Measurements from ENCODE around the gene ENAH. TPM values are rescaled to one million over a fixed set of nuclear protein-coding genes. Genes with fewer than 3 reads are reported as not detected.
"Not testable (repeated sequence)": the region's sequence is repeated elsewhere in the genome, so short reads cannot be mapped to it uniquely, and the experiment has no call there.

ENAH gene
- total RNA-seq, 1 donor from 2014 or later, result 73.5 TPM

DNA sequence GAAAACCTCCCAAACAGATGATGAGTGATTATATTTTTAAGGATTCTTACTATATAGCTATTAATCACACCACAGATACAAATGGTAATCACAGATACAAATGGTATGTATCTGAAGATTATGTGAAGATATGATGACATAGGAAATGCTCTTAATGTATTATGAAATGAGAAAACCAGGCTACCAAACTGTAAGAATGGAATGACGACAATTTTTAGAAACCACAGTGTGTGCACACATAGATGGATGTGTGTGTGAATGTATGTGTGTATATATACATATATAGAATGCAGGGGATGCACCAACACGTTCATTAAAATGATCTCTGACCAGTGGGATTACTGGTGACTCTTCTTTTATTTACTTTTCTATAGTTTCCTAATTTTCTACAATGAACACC is 21.5 kb upstream of the ENAH start:
- DNase-seq, result no peak

DNA sequence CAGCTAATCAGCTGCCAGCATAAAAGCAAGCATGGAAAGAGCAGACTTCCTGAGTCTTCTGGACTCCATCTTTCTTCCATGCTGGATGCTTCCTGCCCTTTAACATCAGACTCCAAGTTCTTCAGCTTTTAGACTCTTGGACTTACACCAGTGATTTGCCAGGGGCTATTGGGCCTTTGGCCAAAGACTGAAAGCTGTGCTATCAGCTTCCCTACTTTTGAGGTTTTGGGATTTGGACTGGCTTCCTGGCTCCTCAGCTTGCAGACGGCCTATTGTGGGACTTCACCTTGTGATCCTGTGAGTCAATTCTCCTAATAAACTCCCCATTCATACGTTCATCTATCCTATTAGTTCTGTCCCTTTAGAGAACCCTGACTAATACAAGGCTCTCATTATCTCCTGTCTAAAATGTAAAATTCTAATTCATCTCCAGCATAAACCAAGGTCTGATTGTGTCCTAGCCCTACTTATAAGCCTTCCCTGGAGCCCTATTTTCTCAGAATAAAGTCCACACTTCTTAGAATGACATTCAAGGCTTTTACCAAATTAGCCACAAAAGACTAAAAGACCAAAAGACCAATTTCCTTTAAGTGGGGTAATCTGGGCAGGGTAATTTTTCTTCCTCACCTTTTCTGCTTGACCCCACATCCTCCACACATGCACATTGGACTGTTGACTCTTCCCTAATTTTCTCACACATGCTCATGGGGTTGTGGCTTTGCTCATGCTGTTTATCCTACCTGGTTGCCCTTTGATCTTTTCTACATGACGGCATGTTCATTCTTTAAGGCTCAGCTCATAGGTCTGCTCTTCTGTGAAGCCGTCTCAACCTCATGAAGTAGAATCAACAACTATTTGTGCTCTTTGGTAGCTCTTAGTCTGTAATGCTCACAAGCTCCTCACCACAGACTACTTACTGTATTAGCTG is 18.1 kb upstream of the ENAH start:
- no peak for DNase-seq

DNA sequence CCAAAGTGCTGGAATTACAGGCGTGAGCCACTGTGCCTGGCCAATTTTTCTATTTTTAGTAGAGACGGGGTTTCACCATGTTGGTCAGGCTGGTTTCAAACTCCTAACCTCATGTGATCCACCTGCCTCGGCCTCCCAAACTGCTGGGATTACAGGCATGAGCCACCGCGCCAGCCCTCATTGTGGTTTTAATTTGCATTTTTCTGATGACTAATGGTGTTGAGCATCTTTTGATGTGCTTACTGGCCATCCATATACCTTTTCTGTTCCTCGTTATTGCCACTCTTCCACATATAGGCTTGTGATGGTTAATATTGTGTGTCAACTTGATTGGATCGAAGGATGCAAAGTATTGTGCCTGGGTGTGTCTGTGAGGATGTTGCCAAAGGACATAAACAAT is 17.4 kb upstream of the ENAH start:
- DNase-seq, result no peak

DNA sequence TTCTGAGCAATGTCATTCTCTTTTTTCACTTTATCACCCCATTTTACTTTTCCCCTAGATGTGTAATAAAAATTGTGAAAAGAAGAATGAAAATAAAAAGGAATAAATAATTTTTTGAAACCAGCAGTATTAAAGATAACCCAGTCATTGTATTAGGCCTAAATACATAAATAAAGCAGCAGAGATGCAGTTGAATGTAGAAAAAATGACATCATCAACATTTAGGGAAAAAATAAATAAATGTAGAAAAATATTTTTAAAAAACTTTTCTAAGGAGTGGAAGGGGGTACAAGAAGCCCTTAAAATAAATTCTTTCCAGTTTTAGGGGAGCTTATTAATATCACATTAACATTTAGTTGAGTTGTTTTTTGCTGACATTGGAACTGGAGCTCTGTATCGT is 15.3 kb upstream of the ENAH start:
- DNase-seq, result no peak

DNA sequence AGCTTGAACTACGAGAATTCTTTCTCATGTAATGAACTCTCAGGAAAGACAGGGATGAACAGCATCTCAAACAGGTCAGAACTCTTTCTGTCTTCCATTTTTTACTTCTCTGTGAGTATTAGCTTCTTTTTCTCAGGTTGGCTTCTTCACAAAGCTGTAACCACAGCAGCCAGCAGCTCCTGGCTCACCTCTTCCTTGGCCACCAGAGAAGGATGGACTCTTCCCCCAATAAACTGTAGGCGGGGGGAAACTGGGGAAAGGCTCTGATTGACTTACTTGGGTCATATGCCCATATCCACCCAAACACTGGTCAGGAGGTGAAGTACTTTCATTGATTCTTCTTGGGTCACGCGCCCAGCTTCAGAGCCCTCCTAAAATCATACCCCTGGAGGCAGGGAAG is 14.4 kb upstream of the ENAH start:
- no peak for DNase-seq

DNA sequence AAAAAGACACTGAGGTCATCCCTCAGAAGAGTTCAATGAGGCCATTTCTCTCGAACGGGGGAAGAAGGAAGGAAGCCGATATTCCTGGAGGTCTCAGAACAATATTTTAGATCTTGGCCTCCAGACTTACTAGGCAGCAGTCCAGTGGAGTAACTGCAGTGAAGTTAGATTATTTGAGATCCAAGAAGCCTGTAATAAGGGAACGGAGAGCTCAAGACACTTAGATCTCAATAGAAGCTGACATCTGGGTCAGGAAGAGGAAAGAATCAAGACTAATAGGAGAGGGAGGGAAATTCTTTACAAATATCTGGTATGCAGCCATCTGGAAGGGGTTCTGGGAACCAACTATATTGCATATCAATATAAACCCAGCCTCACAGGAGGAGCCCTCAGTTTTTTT is 13.6 kb upstream of the ENAH start:
- no peak for DNase-seq

DNA sequence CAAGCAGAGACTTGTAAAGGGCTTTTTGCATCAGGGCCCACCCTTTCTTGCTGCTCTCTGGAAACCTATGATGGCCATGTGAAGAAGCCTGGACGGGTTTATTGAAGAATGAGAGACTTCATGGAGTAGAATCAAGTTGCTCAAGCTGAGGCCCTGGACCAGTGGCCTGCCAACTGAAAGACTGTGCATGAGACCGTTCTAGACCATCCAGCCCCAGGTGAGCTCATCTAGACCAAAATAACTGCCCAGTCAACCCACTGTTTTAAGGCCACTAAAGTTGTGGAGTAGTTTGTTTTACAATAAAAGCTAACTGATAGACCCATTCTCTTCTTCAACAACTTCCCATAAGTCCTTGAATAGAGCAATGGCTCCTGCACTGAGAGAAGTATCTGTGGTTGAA is 11.8 kb upstream of the ENAH start:
- no peak for DNase-seq

DNA sequence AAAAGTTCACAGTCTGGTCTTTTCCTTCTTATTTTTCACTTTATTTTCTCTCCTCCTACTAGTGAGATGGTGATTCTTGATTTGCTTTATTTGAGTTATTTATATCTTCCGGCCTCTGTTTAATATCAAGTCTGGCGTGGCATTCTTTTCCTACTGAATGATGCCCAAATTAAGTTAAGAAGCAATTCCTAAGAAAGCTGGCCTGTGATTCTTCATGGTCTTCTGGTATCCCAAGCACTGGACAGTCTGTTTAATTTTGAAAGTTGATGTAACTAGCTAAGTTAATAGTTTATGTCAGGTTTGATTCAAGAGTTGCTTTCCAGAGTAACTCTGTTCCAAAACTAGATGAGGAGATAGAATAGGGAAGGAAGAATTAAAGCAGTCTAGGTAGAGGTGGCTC is 9.2 kb upstream of the ENAH start:
- no peak for DNase-seq

DNA sequence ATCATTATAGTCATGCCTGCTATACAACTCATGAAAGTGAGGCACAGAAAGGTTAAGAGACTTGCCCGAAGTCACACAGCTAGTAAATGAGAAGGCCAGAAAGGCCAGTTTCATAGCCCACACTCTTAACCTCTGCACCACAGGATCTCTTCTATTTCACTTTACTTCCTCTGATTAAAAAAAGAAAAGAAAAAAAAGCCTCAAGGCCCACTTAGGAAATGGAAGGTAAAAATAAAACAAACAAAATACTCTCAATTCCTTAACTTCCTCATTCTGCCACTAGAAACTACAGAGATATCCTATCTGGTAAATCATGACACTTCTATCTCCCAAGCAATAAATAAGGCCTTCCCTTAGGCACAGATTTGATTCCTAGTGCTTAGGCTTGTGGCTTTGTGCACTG is 7.6 kb upstream of the ENAH start:
- no peak for DNase-seq

DNA sequence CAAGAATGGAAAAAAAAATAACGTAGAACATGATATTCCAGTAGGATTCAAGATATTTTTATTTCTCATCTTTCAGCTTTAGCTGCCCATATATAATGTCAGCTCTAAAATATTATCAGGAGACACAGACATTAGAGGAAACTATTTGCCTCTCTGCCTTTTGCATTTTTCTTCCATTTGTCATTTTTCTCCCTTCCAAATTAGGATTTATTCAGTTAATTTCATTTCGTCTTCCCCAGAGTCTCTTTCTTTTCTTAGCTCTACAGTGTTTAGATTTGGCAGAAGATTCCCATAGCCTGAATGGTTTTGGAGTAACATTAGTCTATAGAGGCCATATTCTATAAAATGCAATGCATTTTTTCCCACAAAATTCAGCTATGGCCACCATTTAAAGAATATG is 5.1 kb upstream of the ENAH start:
- no peak for DNase-seq

DNA sequence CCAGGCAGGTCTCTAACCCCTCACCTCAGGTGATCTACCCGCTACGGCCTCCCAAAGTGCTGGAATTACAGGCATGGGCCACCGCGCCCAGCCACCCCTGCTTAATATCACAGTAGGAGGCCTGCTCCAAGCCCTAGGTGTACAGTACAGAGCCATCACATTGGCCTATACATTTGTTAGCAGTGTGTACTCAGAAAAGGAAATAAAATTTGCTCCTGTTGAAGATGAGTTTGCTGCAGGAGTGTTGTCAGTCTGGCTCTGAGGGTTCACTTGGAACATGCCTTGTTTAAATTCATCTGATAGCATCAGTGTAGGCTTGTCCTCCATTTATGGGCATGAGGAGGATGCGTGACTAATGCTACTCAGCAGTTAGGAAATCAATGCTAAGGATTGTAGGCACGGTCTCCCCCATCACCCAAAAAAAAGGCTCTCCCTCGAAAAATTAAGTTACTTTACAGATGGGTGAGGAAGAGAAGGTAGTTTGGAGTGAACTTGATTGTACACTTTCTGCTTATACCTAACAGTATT is 4.6 kb upstream of the ENAH start:
- no peak for DNase-seq

DNA sequence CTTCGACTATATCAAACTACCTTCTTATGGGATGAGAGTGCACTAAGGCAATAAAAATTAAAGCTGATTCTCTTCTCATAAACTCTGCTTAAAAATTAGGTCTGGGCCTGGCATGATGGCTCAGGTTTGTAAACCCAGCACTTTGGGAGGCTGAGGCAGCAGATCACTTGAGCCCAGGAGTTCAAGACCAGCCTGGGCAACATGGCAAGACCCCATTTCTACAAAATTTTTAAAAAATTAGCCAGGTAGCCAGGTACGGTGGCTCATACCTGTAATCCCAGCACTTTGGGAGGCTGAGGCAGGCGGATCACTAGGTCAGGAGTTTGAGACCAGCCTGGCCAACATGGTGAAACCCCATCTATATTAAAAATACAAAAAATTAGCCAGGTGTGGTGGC is 3.3 kb upstream of the ENAH start:
- DNase-seq, result not testable (repeated sequence)

DNA sequence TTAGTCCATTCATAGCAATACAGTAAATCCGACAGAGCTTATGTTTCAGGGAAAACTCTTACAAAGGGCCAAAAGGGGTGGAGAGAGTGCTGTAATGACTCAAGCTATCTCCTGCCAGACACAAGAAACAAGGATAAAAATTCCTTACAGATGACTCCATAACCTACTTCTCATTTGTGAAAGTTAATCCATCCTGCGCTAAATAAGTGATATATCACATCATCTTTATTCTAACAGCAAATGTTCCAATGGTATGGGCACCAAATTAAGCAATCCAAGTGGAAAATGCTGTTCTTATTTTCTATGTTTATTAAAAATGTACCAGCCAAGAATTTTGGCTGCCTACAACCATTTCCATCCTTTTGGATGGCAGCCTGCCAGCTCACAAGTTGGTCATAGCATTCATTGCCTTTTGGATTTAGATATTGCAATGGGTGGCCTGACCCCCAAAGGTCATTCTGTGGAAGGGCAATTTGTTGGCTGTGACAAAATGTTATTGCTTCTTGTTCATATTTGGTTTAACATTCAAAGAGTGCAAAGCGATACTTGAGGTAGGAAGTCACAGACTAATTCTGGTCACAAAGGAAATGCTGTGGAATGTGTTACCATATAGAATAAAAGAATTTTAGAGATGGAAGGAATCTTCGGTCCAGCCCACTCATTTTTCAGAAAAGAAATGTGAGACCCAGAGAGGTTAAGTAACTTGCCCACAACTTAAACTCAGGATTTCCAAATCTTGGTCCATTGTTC is 2.8 kb upstream of the ENAH start:
- DNase-seq, result no peak

DNA sequence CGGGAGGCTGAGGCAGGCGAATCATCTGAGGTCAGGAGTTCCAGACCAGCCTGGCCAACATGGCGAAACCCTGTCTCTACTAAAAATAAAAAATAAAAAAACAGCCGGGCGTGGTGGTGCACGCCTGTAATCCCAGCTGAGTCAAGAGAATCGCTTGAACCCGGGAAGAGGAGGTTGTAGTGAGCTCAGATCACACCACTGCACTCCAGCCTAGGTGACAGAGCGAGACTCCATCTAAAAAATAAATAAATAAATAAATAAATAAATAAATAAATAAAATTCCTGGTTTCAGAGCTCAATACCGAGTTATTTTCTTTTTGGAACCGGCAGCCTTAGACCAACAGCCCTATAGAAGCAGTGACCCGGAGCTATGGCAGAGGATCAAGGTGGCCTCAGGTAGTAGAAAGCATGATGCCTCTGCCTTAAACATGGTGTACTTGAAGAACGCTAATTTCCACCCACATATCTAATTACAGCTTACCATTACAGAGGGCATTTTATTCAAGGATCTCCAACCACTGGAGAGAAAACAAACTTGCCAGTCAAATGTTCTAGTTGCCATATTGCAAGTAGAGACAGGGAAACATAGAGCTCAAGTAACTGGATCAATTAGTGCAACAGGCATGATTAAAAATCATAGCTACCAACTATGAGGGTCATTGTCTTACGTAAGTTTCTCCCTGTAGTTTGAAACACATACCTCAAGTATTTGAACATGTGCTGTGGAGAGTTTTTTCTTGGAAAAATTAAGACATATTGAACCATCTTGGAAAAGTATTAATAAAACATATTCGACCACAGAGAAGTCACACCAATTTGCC is 2.0 kb upstream of the ENAH start:
- no peak for DNase-seq

DNA sequence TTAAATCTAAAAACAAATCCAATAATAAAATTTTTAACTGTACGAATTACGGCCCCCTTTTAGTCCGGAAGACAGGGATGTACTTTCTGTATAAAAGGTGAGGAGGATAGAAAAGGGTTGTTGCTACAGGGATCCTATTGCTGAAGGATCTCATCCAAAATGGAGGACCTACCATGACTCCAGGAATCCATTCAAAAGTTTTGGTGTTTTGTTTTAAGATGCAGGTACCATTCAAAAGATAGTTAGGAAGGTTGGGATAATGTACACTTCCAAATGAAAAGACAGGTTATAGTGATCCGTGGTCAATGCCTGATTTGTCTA is 1.3 kb upstream of the ENAH start:
- DNase-seq, result no peak

DNA sequence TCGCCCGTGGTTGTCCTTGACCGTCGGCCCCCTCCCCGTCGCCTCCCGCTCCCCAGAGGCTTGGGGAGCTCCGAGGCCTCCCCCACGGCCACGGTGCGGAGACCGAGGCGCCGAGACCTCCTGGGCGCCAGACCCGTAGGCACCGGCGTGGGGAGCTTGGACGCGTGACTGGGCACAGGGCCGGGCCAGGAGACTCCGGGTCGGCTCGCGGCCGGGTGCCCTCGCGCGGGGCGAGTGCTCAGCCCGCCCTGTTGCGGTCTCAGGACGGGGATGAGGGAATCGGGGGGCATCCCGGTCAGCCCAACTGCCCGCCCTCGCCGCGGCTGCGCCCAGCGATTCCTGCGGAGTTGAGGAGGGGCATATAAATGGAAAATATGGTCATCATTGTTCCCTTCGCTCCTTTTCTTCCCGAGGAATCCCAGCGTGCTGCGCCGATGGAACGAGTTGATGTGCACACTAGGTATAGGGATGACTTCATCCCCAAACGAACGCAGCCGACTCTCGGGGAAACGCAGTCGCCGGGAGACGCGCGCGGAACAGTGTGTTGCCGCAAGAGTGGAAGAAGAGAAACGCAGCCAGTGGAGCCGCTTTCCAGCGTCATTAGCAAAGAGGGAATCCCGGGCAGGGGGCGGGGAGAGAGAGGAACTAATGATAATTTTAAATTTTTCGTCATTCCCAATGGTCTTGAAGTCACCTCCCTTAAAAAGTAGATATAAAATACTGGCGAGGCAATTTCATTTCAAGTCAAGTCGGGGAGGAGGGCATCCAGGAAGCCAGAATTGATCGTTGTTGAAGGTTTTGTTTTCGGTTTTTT is 747 bp upstream of the ENAH start:
- peak; percentile 57 for DNase-seq

DNA sequence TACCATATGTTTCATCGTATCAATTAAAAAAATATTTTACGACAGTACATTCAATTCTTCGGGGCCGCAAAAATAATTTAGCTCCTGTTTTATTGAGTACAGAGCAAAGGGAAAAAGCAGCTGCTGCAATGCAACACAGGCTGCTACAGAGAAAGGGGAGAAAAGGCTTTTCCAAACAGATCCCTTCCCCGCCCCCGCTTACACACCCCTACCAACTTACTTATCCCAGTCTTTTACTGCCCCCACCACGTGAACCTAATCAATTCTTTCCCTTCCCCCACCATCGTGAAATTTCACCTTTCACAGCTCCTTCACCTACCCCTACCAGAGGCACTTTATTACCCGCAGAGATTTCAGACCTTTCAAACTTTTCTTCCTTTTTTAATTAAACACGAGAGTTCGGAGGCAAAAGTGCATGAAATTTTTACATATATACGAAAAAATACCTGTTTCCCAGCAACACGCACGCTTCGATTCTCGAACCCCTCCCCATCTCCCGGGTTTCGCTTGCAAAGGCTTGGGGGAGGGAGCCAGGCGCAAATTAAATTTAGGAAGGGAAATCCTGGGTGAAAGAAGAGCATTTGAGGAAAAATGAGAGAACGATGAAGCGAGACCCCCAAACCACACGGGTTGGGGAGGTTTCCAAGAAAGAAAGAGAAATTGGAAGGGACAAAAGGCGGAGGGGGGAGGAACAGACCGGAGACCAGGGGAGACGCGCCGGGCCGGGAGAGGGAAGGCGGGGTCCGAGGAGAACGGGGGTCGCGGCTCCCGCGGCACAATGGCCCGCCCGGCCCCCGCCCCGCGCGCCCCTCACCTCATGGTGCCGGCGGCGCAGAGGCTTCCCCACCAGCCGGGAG is 823 bp downstream of the ENAH start:
- DNase-seq, result no peak

DNA sequence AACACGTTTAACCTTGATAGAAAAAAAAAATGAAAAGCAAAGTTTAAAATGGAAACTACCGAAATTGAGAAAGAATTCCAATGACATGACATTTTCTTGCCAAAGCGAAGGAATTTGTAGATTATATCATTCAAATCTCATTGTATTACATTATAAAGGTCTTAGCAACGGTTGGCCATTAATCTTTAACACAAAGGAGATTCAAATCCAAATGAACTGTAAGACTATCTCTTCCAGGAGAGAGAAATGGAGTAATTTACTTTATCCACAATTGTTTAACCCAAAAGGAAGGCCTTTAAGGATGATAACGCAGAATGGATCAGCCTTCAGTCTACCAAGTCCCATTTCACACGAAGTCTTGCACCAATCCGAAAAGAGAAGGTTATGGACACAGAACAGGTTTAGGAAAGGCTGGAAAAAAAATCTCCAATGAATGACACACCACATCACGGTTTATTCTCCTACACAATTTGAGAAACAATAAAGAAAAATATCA is 1.5 kb downstream of the ENAH start:
- DNase-seq, result no peak

DNA sequence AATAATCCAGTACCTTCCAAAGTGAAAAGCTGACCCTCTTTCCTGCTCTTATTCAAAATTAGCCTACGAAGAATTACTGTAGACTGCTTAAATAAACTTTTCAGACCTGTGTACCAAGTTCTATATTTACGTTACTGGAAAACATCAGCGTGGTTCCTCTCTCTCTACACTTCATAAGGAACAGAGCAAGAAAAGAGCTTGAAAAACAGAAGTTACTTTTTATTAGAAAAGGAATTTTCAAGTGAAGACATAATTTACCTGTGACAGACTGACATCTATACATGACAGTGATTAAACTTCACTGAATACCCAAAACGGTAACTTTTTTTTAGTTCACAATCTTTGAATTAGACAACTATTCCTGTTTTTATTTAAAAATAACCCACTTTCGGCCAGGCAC is 2.7 kb downstream of the ENAH start:
- DNase-seq, result no peak

DNA sequence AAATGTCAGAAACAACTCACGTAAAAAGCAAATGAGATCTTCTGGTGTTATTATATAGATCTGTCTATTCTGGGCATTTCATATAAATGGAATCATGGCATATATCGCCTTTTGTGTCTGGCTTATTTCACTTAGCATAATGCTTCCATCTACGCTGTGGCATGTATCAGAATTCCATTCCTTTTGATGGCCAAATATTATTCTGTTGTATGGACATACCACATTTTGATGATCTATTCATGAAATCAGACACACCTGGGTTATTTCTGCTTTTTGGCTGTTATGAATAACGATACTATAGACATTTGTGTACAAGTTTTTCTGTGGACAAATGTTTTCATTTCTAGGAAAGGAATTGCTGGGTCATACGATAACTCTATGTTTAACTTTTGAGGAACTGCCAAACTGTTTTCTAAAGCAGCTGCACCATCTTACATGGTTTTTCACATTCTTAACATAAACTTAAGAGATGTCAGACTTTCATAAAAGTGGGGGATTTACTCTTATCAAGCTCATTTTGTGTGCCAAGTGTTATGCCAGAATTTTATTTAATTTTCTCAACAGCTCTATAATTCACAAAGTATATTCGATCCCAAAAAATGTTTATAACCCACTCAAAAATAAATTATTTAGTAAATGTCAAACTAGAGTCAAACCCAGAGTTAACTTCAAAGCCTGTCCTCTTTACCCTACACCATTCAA is 7.6 kb downstream of the ENAH start:
- no peak for DNase-seq

All from occipital lobe (tissue), 2 donors.